ENCODE data around the gene HINT3. TPM values are rescaled to one million over a fixed set of nuclear protein-coding genes. Genes with fewer than 3 reads are reported as not detected.

The HINT3 gene
- total RNA-seq, 1 experiment from 2014 or later: 13.6 TPM

- Histone ChIP-seq H3K4me2 (peak overlapping the region; percentile 74), H4K20me1 (ENCODE audit: insufficient read depth) (no peaks in the 10 kb centered on the region), H3K27me3 (ENCODE audit: insufficient read depth, low read depth) (no peaks in the 10 kb centered on the region), H3K4me1 (replicated peaks; ENCODE audit: insufficient read depth) (peaks cover 75% of the 10 kb centered on the region), H3K4me3 (peak overlapping the region; percentile 71), H3F3A (ENCODE audit: insufficient read depth, low read depth) (peaks cover 41% of the 10 kb centered on the region), H3K9me3 (ENCODE audit: insufficient read depth, low read depth) (no peaks in the 10 kb centered on the region), H3K9me2 (ENCODE audit: insufficient read depth) (no peaks in the 10 kb centered on the region), H3K36me3 (ENCODE audit: low read depth) (peaks cover 51% of the 10 kb centered on the region), H3K79me2 (ENCODE audit: low read depth) (peaks cover 44% of the 10 kb centered on the region), H3K27ac (peak overlapping the region; percentile 98), H2AFZ (peak overlapping the region; percentile 34; the same call in 1 of the 2 replicates)
- no peak for TF ChIP-seq EZH2 (IDR thresholded peaks at IDR 0.05; ENCODE audit: low read depth)
- TF ChIP-seq CTCF (conservative IDR thresholded peaks at IDR 0.05): no peak
- BruUV-seq (replicated peaks): no TSS peak
- DNase-seq: peak; percentile 59 to 99
- intact Hi-C loops (cut with micrococcal nuclease; ENCODE audit: unreplicated experiment): loop anchor here (1.0 to 2.0 kb wide), 3 partner anchors 27 to 47 kb away; partner anchors contain the start of gene HINT3
- ChIA-PET POLR2A (ENCODE audit: unreplicated experiment) (interaction anchor here (0.5 to 1.3 kb wide), 9 partner anchors 21 to 717 kb away, joined by 3 to 18 read pairs (median 5); no protein-coding TSS in a partner anchor), CTCF (interaction anchor here (0.9 to 2.6 kb wide), 3 partner anchors 37 to 121 kb away, joined by 3 to 12 read pairs (median 10); partner anchors contain the start of gene HINT3)
Observed at GRCh38 chr6:125918681-125919566, 37.6 kb upstream of the HINT3 start.

- no peaks in the 10 kb centered on the region for H3K27me3 ChIP-seq (ENCODE audit: insufficient read depth, low read depth)
- peaks cover 75% of the 10 kb centered on the region for H3K4me1 ChIP-seq (replicated peaks; ENCODE audit: insufficient read depth)
- TF ChIP-seq CTCF (conservative IDR thresholded peaks at IDR 0.05): peak; percentile 21; the same call in 1 of the 2 replicates
- no peak for TF ChIP-seq EZH2 (IDR thresholded peaks at IDR 0.05; ENCODE audit: low read depth)
- DNase-seq: no peak
- no TSS peak for BruUV-seq (replicated peaks)
- ChIA-PET CTCF (interaction anchor here (0.9 to 2.6 kb wide), 3 partner anchors 37 to 122 kb away, joined by 3 to 12 read pairs (median 10); partner anchors contain the start of gene HINT3), POLR2A (ENCODE audit: unreplicated experiment) (interaction anchor here (0.5 to 1.3 kb wide), 7 partner anchors 21 to 717 kb away, joined by 3 to 18 read pairs (median 4); no protein-coding TSS in a partner anchor)
- peaks cover 40% of the 10 kb centered on the region for H3F3A ChIP-seq (ENCODE audit: insufficient read depth, low read depth)
- no peaks in the 10 kb centered on the region for H3K9me3 ChIP-seq (ENCODE audit: insufficient read depth, low read depth)
- peaks cover 56% of the 10 kb centered on the region for H3K36me3 ChIP-seq (ENCODE audit: low read depth)
- no peaks in the 10 kb centered on the region for H3K9me2 ChIP-seq (ENCODE audit: insufficient read depth)
- peak overlapping the region; percentile 98 for H3K27ac ChIP-seq
- no peak overlapping the region for H2AFZ ChIP-seq
- H3K79me2 ChIP-seq (ENCODE audit: low read depth): peaks cover 44% of the 10 kb centered on the region
- peak overlapping the region; percentile 74 for H3K4me2 ChIP-seq
- H3K4me3 ChIP-seq: peak overlapping the region; percentile 71
- intact Hi-C loops (cut with micrococcal nuclease; ENCODE audit: unreplicated experiment): loop anchor here (1.0 to 2.0 kb wide), 3 partner anchors 27 to 47 kb away; partner anchors contain the start of gene HINT3
- no peaks in the 10 kb centered on the region for H4K20me1 ChIP-seq (ENCODE audit: insufficient read depth)
Observed at GRCh38 chr6:125919618-125920017, 37.0 kb upstream of the HINT3 start.

GRCh38 chr6:125922322-125922860 lies 34.2 kb upstream of the HINT3 start:
- Histone ChIP-seq H3K27me3 (ENCODE audit: insufficient read depth, low read depth) (no peaks in the 10 kb centered on the region), H3K9me2 (ENCODE audit: insufficient read depth) (no peaks in the 10 kb centered on the region), H3K4me3 (no peak overlapping the region), H3K4me2 (peak overlapping the region; percentile 74), H3K27ac (no peak overlapping the region), H3F3A (ENCODE audit: insufficient read depth, low read depth) (peaks cover 40% of the 10 kb centered on the region), H3K36me3 (ENCODE audit: low read depth) (peaks cover 63% of the 10 kb centered on the region), H4K20me1 (ENCODE audit: insufficient read depth) (no peaks in the 10 kb centered on the region), H3K4me1 (replicated peaks; ENCODE audit: insufficient read depth) (peaks cover 75% of the 10 kb centered on the region), H2AFZ (no peak overlapping the region), H3K79me2 (ENCODE audit: low read depth) (peaks cover 46% of the 10 kb centered on the region), H3K9me3 (ENCODE audit: insufficient read depth, low read depth) (no peaks in the 10 kb centered on the region)
- CTCF ChIA-PET: no interaction called here
- no TSS peak for BruUV-seq (replicated peaks)
- intact Hi-C loops (cut with micrococcal nuclease; ENCODE audit: unreplicated experiment): no loop called here
- no peak for TF ChIP-seq CTCF (conservative IDR thresholded peaks at IDR 0.05)
- no peak for TF ChIP-seq EZH2 (IDR thresholded peaks at IDR 0.05; ENCODE audit: low read depth)
- POLR2A ChIA-PET (ENCODE audit: unreplicated experiment): interaction anchor here (0.6 kb wide), 1 partner anchor 21 kb away, joined by 3 read pairs; no protein-coding TSS in a partner anchor
- no peak for DNase-seq

All from PC-9 (cell line).